ENCODE results near the gene HLA-DMA. TPM values are rescaled to one million over a fixed set of nuclear protein-coding genes. Genes with fewer than 3 reads are reported as not detected.

Gene HLA-DMA
- total RNA-seq, 1 donor from 2014 or later: 2.1 TPM

- no peak overlapping the region for H3K27ac Mint-ChIP-seq
These were observed 2.9 kb downstream of the HLA-DMA start for GRCh38 chr6:32950010-32950409.

GRCh38 chr6:32949113-32949512, 3.8 kb downstream of the HLA-DMA start:
- peaks cover 3% of the 10 kb centered on the region for H3K9me3 Mint-ChIP-seq

More at GRCh38 chr6:32950010-32950409, 2.9 kb downstream of the HLA-DMA start:
- Mint-ChIP-seq H3K4me1 (no peaks in the 10 kb centered on the region), H3K36me3 (no peaks in the 10 kb centered on the region), H3K27me3 (ENCODE audit: low read depth) (peaks cover 8% of the 10 kb centered on the region), H3K4me3 (no peak overlapping the region), H3K9me3 (peaks cover 3% of the 10 kb centered on the region)
- DNase-seq (ENCODE audit: low spot score in 2 of 2, unreplicated experiment in 2 of 2): no peak
- no peak for TF ChIP-seq CTCF (IDR thresholded peaks at IDR 0.05; ENCODE audit: unreplicated experiment)

GRCh38 chr6:32947552-32948465, 5.1 kb downstream of the HLA-DMA start:
- TF ChIP-seq CTCF (IDR thresholded peaks at IDR 0.05; ENCODE audit: unreplicated experiment): peak; percentile 13
- no peaks in the 10 kb centered on the region for H3K36me3 Mint-ChIP-seq
- H3K27ac Mint-ChIP-seq: no peak overlapping the region
- peaks cover 3% of the 10 kb centered on the region for H3K9me3 Mint-ChIP-seq
- no peak for DNase-seq (ENCODE audit: low spot score in 2 of 2, unreplicated experiment in 2 of 2)
- peaks cover 23% of the 10 kb centered on the region for H3K27me3 Mint-ChIP-seq (ENCODE audit: low read depth)
- no peak overlapping the region for H3K4me3 Mint-ChIP-seq
- no peaks in the 10 kb centered on the region for H3K4me1 Mint-ChIP-seq

More at GRCh38 chr6:32949113-32949512, 3.8 kb downstream of the HLA-DMA start:
- Mint-ChIP-seq H3K27me3 (ENCODE audit: low read depth) (peaks cover 16% of the 10 kb centered on the region), H3K36me3 (no peaks in the 10 kb centered on the region), H3K4me3 (no peak overlapping the region), H3K27ac (no peak overlapping the region), H3K4me1 (no peaks in the 10 kb centered on the region)
- DNase-seq (ENCODE audit: low spot score in 2 of 2, unreplicated experiment in 2 of 2): no peak
- TF ChIP-seq CTCF (IDR thresholded peaks at IDR 0.05; ENCODE audit: unreplicated experiment): no peak

- DNase-seq (ENCODE audit: low spot score in 2 of 2, unreplicated experiment in 2 of 2): no peak
- Mint-ChIP-seq H3K27me3 (ENCODE audit: low read depth) (peaks cover 23% of the 10 kb centered on the region), H3K9me3 (peaks cover 3% of the 10 kb centered on the region), H3K36me3 (no peaks in the 10 kb centered on the region), H3K4me3 (no peak overlapping the region), H3K27ac (no peak overlapping the region), H3K4me1 (no peaks in the 10 kb centered on the region)
- no peak for TF ChIP-seq CTCF (IDR thresholded peaks at IDR 0.05; ENCODE audit: unreplicated experiment)
These were observed 6.0 kb downstream of the HLA-DMA start for GRCh38 chr6:32946893-32947292.

GRCh38 chr6:32945953-32946352, 6.9 kb downstream of the HLA-DMA start:
- no peak overlapping the region for H3K4me3 Mint-ChIP-seq
- TF ChIP-seq CTCF (IDR thresholded peaks at IDR 0.05; ENCODE audit: unreplicated experiment): no peak
- DNase-seq (ENCODE audit: low spot score in 2 of 2, unreplicated experiment in 2 of 2): no peak
- peaks cover 3% of the 10 kb centered on the region for H3K9me3 Mint-ChIP-seq
- peaks cover 25% of the 10 kb centered on the region for H3K27me3 Mint-ChIP-seq (ENCODE audit: low read depth)
- no peaks in the 10 kb centered on the region for H3K4me1 Mint-ChIP-seq
- H3K36me3 Mint-ChIP-seq: no peaks in the 10 kb centered on the region
- no peak overlapping the region for H3K27ac Mint-ChIP-seq
